ENCODE results near the gene CELSR1.

The CELSR1 gene

DNA sequence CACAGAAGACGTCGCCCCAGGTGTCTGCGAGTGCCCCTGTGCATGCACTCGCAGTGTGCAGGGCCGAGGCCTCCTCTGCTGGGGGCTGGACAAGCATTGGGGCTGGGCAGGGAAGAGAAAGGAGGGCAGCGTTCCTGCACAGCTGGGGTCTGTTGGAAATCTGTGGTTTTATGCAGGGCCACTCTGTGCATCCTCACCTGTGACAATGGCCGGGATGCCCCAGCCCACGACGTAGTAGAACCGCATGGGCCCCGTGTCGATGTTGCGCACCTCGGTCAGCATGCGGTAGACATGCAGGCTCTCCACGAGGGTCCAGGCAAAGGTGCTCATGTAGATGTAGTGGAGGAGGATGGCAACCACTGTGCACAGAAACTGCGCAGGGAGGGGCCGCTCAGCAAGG is 164.7 kb downstream of the CELSR1 start:
- DNase-seq: no peak

GRCh38 chr22:46371623-46372226 is 165.7 kb downstream of the CELSR1 start:
- no peak for DNase-seq

- no peak for DNase-seq
Measured at GRCh38 chr22:46370584-46371291, 166.7 kb downstream of the CELSR1 start.

GRCh38 chr22:46369716-46370583 is 167.5 kb downstream of the CELSR1 start:
- DNase-seq: no peak

DNA sequence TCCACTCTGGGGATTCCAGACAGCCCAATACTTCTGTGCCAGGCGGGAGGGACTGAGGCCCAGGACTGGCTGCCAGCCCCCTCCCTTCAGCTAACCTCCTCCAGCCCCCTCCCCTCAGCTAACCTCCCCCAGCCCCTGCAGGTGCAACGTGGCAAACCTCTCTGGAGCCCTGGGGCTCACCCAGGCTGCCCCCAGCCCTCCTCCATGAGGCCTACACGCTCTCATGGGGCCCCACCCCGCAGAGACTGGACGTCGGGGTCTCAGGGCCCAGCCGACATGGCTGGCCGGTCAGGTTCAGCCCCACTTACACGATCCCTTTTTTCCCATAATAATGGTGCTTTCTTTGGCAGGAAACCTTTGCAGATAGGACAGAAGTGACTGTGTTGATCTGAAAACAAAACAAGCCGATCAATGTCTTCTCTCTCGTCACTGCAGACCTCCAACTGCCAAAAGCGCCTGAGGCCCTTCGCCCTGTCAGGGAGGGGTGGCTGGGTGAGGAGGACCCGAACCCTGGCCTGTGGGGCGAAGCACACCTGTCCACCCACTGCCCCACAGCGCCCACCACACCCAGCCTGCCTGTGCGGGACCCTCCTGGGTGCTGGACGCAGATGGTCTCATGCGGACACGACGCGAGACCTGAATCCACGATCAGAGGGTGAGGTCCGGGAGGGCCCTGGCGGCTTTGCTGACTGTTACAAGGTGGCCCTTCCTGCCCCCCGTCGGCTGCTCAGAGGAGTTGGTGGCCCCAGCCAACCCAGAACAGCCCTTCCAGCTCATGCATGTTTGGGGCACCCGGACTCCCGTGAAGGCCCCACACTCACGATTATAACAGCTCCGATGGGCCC is 168.3 kb downstream of the CELSR1 start:
- DNase-seq: no peak

GRCh38 chr22:46368422-46368821 is 169.0 kb downstream of the CELSR1 start:
- no peak for DNase-seq

DNA sequence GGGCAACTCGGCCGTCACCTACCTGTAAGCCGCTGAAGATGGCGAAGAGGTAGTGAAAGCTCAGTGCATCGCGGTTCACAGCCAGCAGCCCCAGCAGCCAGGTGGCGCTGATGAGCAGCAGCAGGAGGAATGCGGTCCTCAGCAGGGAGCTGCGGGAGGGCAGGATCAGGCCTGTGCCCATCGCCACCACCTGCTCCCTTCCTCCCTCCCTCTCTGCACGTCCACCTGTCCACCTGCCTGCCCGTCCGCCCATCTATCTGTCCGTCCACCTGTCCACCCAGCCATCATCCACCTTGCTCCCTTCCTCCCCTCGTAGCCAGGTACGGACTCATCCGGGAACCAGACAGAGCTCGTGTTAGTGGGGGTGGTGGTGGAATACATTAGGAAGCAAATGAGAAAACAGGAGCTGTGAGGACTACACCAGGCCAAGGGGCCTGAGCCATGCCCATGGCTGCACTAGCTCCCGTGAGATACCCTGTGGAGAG is 169.7 kb downstream of the CELSR1 start:
- DNase-seq: no peak

DNA sequence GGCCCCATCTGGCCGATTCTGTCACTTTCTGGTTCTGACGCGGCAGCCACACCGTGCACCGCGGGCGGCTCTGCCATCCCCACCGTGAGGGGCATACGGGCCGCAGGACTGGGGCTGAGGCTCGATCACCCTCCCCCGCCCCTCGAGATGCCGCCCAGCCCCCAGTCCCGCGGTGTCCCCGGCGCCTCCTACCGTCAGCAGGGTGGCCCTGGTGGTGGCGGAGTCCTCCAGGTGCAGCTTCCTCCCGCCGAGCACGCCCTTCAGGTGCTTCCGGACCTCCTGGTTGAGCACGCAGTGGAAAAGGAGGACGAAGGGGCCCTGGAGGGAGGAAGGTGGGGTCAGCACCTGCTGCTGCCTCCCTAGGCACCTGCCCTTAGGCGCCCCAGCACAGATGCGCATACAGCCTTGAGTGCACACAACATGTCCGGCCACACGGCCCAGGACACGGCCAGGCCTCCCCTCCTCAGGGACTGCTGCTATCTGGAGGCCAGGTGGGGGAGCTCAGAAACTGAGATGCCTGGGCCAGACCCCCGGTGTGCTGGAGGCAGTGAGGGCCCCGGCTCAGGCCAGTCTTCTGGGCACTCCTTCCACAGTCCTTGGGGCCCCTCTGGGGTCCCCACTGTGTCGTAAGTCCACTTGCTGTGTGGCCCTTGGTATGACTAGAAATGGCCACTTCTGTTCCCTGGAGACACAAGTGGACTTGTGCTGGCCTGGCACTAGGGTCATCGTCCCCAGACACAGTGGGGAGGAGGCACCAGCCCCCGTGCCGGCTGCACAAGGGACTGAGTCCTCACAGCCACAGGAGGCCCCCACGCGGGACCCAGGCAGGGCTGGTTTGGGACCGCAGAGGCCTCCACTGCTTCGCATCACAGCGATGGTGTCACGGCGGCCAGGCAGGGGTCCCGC is 170.4 kb downstream of the CELSR1 start:
- DNase-seq: no peak

- DNase-seq: no peak
Measured at GRCh38 chr22:46366327-46366731, 171.1 kb downstream of the CELSR1 start.

DNA sequence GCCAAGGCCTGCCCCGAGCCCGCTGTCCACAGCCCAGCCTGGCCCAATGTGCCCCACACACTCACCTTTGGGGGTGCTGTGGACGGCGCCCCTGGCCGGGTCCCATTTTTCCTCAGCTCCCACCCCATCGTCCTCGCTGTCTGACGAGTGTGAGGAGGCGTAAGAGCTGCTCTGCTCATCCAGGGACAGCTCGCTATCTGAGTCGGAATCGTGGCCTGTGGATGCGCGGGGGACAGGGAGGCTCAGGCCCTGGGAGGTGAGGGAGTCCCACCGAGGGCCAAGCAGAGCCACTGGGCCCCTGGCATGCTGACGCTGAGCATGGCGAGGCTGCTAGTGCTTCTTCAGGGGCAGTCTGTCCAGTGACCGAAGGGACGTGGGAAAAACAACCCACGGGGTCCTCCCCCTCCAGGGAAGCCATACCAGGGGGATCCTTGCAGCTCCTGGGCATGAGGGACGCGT is 172.2 kb downstream of the CELSR1 start:
- no peak for DNase-seq

DNA sequence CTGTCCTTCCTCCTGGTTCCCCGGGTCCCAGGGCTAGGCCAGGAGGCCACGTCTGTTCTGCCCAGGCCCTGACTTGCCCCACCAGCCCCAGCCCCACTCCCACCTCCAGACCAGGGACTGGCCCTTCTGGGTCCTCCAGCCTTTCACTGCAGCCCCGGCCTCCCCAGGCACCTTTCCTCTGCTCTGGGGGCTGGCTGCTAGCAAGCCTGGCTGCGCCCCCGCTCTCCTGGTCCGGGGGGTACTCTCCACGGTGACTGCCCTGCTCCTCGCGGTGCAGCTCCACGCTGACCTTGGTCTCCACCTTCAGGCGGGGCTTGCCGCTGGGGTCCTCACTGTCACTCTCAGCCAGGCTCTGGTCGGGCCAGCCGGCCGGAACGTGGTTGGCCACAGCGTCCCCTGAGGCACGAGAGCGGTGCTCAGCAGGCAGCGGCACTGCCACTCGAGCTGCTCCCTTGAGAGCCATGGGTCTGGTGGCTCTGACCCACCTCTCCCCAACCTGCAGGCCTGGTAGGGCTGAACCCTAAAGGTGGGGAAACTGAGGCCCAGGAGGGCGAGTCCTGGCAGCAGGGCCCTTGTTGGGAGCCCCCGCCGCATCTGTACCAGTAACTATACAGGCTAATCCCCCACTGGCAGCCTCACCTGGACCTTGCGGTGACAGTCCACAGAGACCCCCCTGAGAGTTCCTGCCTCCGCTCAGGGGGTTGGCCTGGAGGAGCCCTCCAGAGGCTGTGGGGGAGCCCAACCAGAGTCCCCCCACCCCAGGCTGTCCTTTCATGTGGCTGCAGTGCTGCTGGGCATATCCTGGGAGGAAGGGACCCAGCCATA is 172.9 kb downstream of the CELSR1 start:
- DNase-seq: no peak

DNA sequence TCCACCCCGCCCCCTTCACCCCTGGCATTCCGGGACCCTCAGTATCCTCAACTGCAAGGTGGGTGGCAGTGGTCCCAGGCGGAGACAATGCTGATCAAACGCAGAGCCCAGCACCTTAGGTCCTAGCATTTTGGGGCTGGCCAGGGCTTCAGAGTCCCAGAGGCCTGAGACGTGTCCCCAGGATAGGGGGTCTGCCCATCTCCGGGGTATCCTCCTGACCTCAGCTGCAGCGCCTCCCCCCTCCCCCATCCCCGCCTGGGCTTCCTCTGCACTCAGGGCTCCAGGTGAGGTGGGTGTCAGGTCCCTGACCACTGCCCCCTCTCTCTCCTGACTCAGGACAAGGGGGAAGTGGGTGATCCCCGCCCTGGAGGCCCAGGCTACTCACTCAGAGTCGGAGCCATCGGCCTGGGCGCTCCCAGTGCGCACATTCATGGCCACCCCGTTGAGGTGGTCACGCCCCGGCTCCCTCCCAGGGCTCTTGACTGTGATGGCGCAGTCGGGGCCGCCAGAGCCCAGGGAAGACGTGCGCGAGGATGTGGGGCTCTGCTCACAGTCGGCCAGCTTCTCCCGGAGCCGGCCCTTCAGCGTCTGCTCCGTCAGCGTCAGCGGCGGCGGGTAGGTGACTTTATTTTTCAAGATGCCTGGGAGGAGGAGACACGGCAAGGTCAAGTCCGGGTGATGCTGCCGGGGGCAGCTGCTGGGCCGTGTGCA is 173.7 kb downstream of the CELSR1 start:
- DNase-seq: no peak

DNA sequence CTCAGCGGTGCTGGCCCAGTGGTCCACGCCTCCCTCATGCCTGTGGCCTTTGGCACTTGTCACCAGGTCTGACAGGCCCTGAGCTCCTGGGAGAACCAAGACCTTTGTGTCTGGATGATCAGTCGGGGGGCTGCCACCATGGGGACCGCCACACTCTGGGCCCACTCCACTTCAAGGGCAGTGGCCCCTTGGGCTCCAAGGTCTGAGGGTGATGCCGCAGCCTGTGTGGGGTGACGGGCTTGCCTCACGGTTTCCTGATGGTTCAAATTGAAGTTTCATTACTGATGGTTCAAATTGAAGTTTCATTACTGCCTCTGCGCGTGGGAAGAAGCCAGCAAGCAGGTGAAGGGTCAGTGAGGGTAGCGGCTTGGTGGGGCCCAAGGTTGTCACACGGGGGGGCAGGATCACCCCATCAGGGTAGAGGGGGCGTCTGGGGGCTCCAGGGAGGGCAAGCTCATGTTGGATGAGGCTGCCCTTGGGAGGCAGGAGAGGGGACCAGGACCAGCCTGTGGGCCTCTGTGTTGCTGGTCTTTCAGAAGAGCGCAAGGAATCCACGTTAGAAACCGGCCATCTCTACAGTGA is 174.4 kb downstream of the CELSR1 start:
- DNase-seq: no peak

DNA sequence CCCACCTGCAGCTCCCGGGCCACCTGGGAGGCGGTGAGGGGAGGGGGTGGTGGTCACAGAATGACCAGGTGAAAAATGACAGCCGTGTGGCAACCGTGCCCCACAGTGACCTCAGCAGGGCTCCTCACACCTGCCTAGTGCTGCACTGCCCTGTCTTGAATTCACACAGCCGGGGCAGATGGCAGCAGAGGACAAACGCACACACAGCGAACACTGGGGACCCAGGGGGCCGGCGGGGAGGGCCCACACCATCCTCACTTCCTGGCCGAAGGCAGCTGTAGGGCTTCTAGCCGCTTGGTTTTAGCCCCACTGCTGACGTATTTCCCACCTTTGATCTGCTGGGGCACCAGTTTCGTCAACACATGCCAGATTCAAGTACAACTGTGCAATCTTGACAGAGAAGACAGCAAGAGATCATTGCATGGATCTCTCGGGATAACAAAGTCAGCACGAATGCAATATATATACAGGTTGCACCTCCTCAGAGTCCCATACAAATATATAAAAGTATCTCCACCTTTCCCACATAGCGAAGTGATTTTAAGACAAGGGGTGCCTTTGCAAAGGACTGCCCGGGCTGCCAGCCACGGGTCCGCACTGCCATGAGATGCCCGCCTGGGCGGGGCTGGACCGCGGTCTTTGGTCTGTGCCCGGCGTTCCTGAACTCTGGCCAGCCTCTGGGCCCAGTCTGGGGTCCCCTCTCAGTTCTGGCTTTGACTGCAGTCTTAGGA is 175.1 kb downstream of the CELSR1 start:
- DNase-seq: no peak

- DNase-seq: no peak
Measured at GRCh38 chr22:46361826-46362202, 175.6 kb downstream of the CELSR1 start.

- DNase-seq: no peak
Measured at GRCh38 chr22:46360891-46361290, 176.5 kb downstream of the CELSR1 start.

- no peak for DNase-seq
Measured at GRCh38 chr22:46360097-46360496, 177.3 kb downstream of the CELSR1 start.

GRCh38 chr22:46359362-46359761 is 178.1 kb downstream of the CELSR1 start:
- no peak for DNase-seq

DNA sequence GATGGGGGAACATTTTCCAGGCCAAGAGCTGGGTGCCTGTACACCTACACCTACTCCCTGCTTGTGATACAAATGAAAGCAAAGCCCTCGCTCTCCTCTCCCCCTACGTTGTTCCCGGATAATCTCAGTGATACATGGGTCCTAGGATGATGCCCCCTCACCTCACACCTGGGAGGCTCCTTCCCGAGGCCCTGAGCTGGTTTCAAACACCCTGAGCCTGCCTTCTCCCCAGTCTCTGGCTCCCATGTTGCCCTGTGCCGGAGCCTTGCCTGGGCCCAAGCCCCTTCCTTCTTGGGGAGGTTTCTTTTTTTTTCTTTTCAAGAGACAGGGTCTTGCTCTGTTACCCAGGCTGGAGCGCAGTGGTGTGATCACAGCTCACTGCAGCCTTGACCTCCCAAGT is 178.7 kb downstream of the CELSR1 start:
- no peak for DNase-seq

Measured in NCI-H1092 (cell line).